Left ventricle myocardium inferior (tissue), 1 donor: ENCODE data around the gene EPHA10. TPM values are rescaled to one million over a fixed set of nuclear protein-coding genes. Genes with fewer than 3 reads are reported as not detected.

Experiments
- DNase-seq: peaks from one replicate; pipeline ENCODE4 v3.0.0-alpha.2; 2020
- H3K27ac ChIP-seq: fragments of 200-600 bp; replicated peaks from 2 replicates; pipeline ENCODE4 v1.8.0; 2021
- H3K27me3 ChIP-seq: fragments of 200-600 bp; 2 replicates; pipeline ENCODE4 v1.8.0; 2021; ENCODE audit warnings: low read depth
- H3K36me3 ChIP-seq: fragments of 200-600 bp; 2 replicates; pipeline ENCODE4 v1.8.0; 2021
- H3K4me1 ChIP-seq: fragments of 200-600 bp; 2 replicates; pipeline ENCODE4 v1.8.0; 2021
- H3K4me3 ChIP-seq: fragments of 200-600 bp; 2 replicates; pipeline ENCODE4 v1.8.0; 2021; ENCODE audit warnings: mild to moderate bottlenecking, moderate library complexity
- H3K9me3 ChIP-seq: fragments of 200-600 bp; replicated peaks from 2 replicates; pipeline ENCODE4 v1.8.0; 2021
- intact Hi-C: fragments of 100-400 bp; cut with micrococcal nuclease; formaldehyde crosslinking; loops from one replicate; pipeline ENCODE4 v1.11.0; 2022
- total RNA-seq: library from RNA; stranded (reverse); fragmentation: NEBNext Ultra II Directional; extraction: Animal tissue kit (Norgen Biotek cat#: 25700); gene quantifications from one replicate; pipeline ENCODE4 v1.2.1, GENCODE V29; 2021
- TF ChIP-seq, protein P1 (sequence below): fragments of 200-600 bp; IDR thresholded peaks from 2 replicates; pipeline ENCODE4 v1.8.0; 2021; ENCODE audit warnings: antibody characterized with exemption, mild to moderate bottlenecking, borderline replicate concordance
- donor health status: DM: no; HTN: yes; CAD: no; lungs with severe emphysema.

Gene EPHA10
- total RNA-seq, 1 donor from 2014 or later, result 0.14 TPM

DNA sequence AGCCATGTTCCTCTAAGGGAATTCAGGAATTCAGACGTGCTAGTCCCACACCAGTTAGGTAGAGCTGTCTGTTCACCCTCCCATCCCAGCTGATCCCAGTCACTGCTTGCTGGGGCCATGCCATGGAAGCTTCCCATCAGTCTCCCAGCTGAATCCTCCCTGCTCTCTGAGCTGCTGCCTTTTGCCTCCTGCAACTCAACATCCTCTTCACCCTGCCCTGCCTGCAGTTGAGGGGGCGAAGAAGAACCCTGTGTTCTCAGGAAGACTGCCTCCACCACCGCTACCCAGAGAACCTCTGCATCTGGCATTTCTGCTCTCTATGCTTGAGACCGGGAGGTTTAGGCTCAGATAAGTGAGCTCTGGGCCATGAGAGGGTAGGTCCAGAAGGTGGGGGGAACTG is 56.4 kb downstream of the EPHA10 start:
- Histone ChIP-seq H3K9me3 (no peaks in the 10 kb centered on the region), H3K36me3 (peaks cover 3% of the 10 kb centered on the region), H3K4me1 (no peaks in the 10 kb centered on the region), H3K27ac (no peak overlapping the region), H3K4me3 (no peak overlapping the region), H3K27me3 (no peaks in the 10 kb centered on the region)
- intact Hi-C loops, result no loop called here
- TF ChIP-seq, protein P1, sequence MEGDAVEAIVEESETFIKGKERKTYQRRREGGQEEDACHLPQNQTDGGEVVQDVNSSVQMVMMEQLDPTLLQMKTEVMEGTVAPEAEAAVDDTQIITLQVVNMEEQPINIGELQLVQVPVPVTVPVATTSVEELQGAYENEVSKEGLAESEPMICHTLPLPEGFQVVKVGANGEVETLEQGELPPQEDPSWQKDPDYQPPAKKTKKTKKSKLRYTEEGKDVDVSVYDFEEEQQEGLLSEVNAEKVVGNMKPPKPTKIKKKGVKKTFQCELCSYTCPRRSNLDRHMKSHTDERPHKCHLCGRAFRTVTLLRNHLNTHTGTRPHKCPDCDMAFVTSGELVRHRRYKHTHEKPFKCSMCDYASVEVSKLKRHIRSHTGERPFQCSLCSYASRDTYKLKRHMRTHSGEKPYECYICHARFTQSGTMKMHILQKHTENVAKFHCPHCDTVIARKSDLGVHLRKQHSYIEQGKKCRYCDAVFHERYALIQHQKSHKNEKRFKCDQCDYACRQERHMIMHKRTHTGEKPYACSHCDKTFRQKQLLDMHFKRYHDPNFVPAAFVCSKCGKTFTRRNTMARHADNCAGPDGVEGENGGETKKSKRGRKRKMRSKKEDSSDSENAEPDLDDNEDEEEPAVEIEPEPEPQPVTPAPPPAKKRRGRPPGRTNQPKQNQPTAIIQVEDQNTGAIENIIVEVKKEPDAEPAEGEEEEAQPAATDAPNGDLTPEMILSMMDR, result no peak
- DNase-seq, result no peak

DNA sequence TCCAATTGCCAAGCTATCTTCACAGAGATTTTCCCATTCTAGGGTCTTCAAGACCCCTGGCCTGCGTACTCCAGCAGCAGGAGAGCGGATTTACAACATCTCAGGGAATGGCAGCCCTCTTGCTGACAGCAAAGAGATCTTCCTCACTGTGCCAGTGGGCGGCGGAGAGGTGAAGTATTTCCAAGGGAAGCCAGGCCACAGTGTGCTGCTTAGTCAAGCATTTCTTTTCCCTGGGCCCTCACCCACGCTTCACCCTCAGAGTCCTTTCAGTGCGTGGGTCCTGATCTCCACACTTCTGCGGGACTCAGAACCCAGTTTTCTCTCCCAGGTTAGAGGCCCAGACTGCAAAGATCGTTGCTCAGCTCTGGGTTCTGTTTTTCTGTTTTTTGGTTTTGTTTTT is 59.5 kb downstream of the EPHA10 start:
- H3K4me3 ChIP-seq, result no peak overlapping the region
- H3K27ac ChIP-seq, result no peak overlapping the region
- no peaks in the 10 kb centered on the region for H3K9me3 ChIP-seq
- H3K36me3 ChIP-seq, result peaks cover 3% of the 10 kb centered on the region
- no peak for DNase-seq
- no peaks in the 10 kb centered on the region for H3K4me1 ChIP-seq
- TF ChIP-seq, protein P1, result no peak
- no peaks in the 10 kb centered on the region for H3K27me3 ChIP-seq
- intact Hi-C loops, result no loop called here

DNA sequence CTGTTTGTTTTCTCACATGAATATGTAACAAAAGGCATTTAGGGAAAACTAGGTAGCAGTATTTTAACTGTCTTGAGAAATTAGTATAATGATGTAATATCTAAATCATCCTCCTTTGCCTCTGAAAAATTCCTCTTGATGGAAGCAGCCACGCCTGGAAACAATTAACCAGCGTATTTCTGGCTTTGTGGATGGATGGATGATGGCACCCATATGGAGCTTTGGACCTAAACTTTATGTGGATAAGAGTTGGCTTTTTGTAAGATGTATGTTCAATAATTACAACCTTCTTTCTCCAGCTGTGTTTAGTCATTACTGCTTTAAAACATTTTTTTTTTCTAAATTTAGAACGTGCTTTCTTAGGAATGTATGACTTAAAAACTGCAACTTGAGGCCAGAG is 60.0 kb downstream of the EPHA10 start:
- intact Hi-C loops, result no loop called here
- H3K27me3 ChIP-seq, result no peaks in the 10 kb centered on the region
- TF ChIP-seq, protein P1, result no peak
- no peaks in the 10 kb centered on the region for H3K9me3 ChIP-seq
- H3K4me1 ChIP-seq, result no peaks in the 10 kb centered on the region
- H3K36me3 ChIP-seq, result peaks cover 3% of the 10 kb centered on the region
- no peak overlapping the region for H3K4me3 ChIP-seq
- no peak overlapping the region for H3K27ac ChIP-seq
- no peak for DNase-seq

DNA sequence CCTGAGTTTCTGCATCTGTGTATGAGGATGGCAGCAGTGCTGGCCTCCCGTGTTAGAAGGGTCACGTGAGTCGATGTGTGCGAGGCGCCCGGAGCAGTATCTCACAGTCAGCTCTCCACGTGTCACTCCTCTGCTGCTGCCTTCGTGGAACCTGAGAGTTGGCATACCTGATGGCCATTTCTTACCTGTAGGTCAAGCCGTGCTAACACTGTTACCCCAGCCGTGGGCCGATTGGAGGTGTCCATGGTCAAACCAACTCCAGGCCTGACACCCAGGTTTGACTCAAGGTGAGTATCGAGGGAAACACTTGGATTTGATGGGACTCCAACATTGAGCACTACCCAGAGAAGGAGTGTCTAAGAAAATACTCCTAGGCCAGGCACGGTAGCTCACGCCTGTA is 61.9 kb downstream of the EPHA10 start:
- Histone ChIP-seq H3K4me3 (no peak overlapping the region), H3K27ac (no peak overlapping the region), H3K27me3 (no peaks in the 10 kb centered on the region), H3K4me1 (no peaks in the 10 kb centered on the region), H3K36me3 (no peaks in the 10 kb centered on the region), H3K9me3 (no peaks in the 10 kb centered on the region)
- DNase-seq, result no peak
- intact Hi-C loops, result no loop called here
- TF ChIP-seq, protein P1, result no peak

DNA sequence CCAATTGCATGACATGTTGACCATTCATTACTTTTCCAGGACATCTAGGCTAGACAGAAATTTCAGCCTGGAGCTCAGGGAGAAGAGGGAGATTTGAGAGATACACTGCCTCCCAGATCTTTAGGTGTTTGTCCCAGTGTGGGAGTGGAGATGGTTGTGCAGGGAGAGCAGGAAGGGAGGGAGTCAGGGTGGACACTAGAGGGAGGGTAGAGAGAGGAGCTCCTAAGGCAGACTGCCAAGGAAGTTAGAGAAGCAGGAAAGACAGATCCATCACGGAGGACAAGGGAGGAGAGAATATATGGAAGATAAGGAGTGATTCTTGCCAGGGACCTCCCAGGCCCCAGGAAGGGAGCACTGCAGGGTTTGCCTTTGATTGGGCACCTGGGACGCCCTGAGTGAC is 63.9 kb downstream of the EPHA10 start:
- Histone ChIP-seq H3K27me3 (no peaks in the 10 kb centered on the region), H3K9me3 (no peaks in the 10 kb centered on the region), H3K36me3 (no peaks in the 10 kb centered on the region), H3K4me1 (no peaks in the 10 kb centered on the region), H3K27ac (no peak overlapping the region), H3K4me3 (no peak overlapping the region)
- intact Hi-C loops, result no loop called here
- no peak for DNase-seq
- TF ChIP-seq, protein P1, result no peak

DNA sequence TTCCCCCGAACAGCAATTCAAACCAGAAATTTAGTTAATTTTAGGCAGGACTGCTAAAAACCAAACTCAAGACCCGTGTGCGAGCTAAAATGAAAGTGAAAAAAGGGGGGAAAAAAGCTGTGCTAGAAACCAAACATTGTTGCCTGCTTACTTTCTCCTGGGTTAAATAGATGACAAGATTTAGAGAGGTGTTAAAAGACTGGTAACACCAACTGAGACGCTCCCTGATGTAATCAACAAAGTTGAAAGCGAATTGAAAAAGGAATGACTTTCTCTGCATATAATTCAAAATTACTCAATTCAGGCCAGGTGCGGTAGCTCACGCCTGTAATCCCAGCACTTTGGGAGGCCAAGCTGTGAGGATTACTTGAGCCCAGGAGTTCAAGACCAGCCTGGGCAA is 65.8 kb downstream of the EPHA10 start:
- intact Hi-C loops, result no loop called here
- H3K36me3 ChIP-seq, result no peaks in the 10 kb centered on the region
- DNase-seq, result no peak
- H3K4me3 ChIP-seq, result no peak overlapping the region
- no peaks in the 10 kb centered on the region for H3K4me1 ChIP-seq
- H3K27me3 ChIP-seq, result no peaks in the 10 kb centered on the region
- H3K9me3 ChIP-seq, result no peaks in the 10 kb centered on the region
- TF ChIP-seq, protein P1, result no peak
- no peak overlapping the region for H3K27ac ChIP-seq
